Gastrocnemius medialis (tissue), 4 donors: ENCODE results near the gene PHIP. TPM values are rescaled to one million over a fixed set of nuclear protein-coding genes. Genes with fewer than 3 reads are reported as not detected.
A peak's percentile ranks its signal among the peaks of the same experiment; 100 is the strongest.
"Not testable (repeated sequence)": the region's sequence is repeated elsewhere in the genome, so short reads cannot be mapped to it uniquely, and the experiment has no call there.

Experiments used
- ATAC-seq, 2 donors: fragments of 150-250 bp; one replicate each; pipeline ENCODE4 v1.9.1; 2016
- DNase-seq, 2 donors: peaks; one replicate each; pipeline ENCODE4 v3.0.0-alpha.2; 2019
- H3K27ac ChIP-seq, 4 donors: fragments of 200-600 bp; sonication (generic); 1 replicate in 1 of 4; 2 replicates in 3 of 4; pipeline ENCODE4 v1.5.1; 2016 to 2018; ENCODE audit warnings: mild to moderate bottlenecking in 2 of 4, moderate library complexity in 1 of 4
- H3K27me3 ChIP-seq, 3 donors: fragments of 200-600 bp; sonication (generic) in 2 of 3; 1 replicate in 1 of 3; 2 replicates in 2 of 3; pipeline versions ENCODE4 v1.5.1 to v1.6.0; 2016 to 2019; ENCODE audit warnings: mild to moderate bottlenecking in 1 of 3, moderate library complexity in 1 of 3
- H3K36me3 ChIP-seq, 2 donors: fragments of 200-600 bp; sonication (generic) in 1 of 2; one replicate each; pipeline ENCODE4 v1.5.1; 2017 to 2018
- H3K4me1 ChIP-seq, 2 donors: fragments of 200-600 bp; sonication (generic) in 1 of 2; one replicate each; pipeline ENCODE4 v1.5.1; 2016 to 2017; ENCODE audit warnings: mild to moderate bottlenecking in 2 of 2
- H3K4me3 ChIP-seq, 4 donors: fragments of 200-600 bp; sonication (generic) in 3 of 4; 1 replicate in 1 of 4; 2 replicates in 3 of 4; pipeline ENCODE4 v1.5.1; 2016 to 2019; ENCODE audit warnings: mild to moderate bottlenecking in 2 of 4
- H3K9me3 ChIP-seq, 3 donors: fragments of 200-600 bp; sonication (generic) in 2 of 3; 1 replicate in 1 of 3; 2 replicates in 2 of 3; pipeline ENCODE4 v1.5.1; 2016 to 2019
- CTCF ChIP-seq, 5 experiments: fragments of 450-650 bp in 3 of 5; fragments of 200-600 bp in 2 of 5; sonication (generic) in 2 of 5; IDR thresholded peaks in 4 of 5; conservative IDR thresholded peaks in 1 of 5; 1 replicate in 4 of 5; 2 replicates in 1 of 5; pipeline ENCODE4 v1.5.1; 2016 to 2019; ENCODE audit warnings: antibody characterized with exemption in 5 of 5, mild to moderate bottlenecking in 3 of 5, moderate library complexity in 3 of 5
- POLR2A ChIP-seq, 2 donors: fragments of 450-650 bp; IDR thresholded peaks; one replicate each; pipeline ENCODE4 v1.6.1; 2017; ENCODE audit warnings: antibody characterized with exemption in 2 of 2, mild to moderate bottlenecking in 2 of 2, moderate library complexity in 2 of 2
- in situ Hi-C, 4 donors: fragments of 200-750 bp; cut with MboI; loops; one replicate each; pipeline versions ENCODE4 v1.15.0 to v1.8.0; 2017; ENCODE audit warnings: low sequenced_read_pairs in 4 of 4
- intact Hi-C: fragments of 100-400 bp; cut with DNase I; formaldehyde crosslinking; loops from one replicate; pipeline ENCODE4 v1.15.1; 2023; ENCODE audit warnings: low total_unique reads
- total RNA-seq, 4 donors: library from RNA; depleted of rRNA; stranded (reverse); fragments of >200 nt; gene quantifications; one replicate each; pipeline versions ENCODE4 v1.1.0 to v1.2.3, GENCODE V29; 2016

The PHIP gene
- total RNA-seq, 4 donors from 2014 or later = 10.9 to 25.1 (median 16.6) TPM

- intact Hi-C loops = no loop called here
- H3K27ac ChIP-seq = no peak overlapping the region
- no peaks in the 10 kb centered on the region for H3K4me1 ChIP-seq
- in situ Hi-C loops = no loop called here
- no peaks in the 10 kb centered on the region for H3K27me3 ChIP-seq
- no peaks in the 10 kb centered on the region for H3K36me3 ChIP-seq
- no peak overlapping the region for H3K4me3 ChIP-seq
- ATAC-seq (no peak), DNase-seq (no peak)
- no peaks in the 10 kb centered on the region for H3K9me3 ChIP-seq
- no peak for TF ChIP-seq CTCF (IDR thresholded peaks at IDR 0.05 in 4 of 5, conservative IDR thresholded peaks at IDR 0.05 in 1 of 5)
- TF ChIP-seq POLR2A (IDR thresholded peaks at IDR 0.05) = no peak
Measured at GRCh38 chr6:78925317-78925716, 152.7 kb downstream of the PHIP start.

DNA sequence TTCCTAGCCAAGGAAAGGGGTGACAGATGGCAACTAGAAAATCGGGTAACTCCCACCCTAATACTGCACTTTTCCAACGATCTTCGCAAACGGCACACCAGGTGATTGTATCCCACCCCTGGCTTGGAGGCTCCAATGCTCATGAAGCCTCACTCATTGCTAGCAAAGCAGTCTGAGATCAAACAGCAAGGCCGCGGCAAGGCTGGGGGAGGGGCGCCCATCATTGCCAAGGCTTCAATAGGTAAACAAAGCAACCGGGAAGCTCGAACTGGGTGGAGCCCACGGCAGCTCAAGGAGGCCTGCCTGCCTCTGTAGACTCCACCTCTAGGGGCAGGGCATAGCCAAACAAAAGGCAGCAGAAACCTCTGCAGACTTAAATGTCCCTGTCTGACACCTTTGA lies 156.9 kb downstream of the PHIP start:
- ATAC-seq, H3K9me3 ChIP-seq, intact Hi-C loops, DNase-seq, H3K27ac ChIP-seq, H3K27me3 ChIP-seq, in situ Hi-C loops, H3K4me1 ChIP-seq, H3K36me3 ChIP-seq, H3K4me3 ChIP-seq: not testable (repeated sequence)

DNA sequence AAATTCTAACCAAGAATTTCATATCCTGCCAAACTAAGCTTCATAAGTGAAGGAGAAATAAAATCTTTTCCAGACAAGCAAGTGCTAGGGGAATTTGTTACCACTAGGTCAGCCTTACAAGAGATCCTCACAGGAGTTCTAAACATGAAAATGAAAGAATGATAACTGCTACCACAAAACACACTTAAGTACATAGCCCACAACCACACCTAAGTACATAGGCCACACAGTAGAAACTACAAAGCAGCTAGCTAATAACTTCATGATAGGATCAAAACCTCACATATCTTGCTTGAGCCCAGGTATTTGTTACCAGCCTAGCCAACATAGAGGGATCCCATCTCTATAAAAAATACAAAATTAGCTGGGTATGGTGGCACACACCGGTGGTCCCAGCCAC lies 160.3 kb downstream of the PHIP start:
- Histone ChIP-seq H3K27ac (no peak overlapping the region), H3K4me1 (no peaks in the 10 kb centered on the region), H3K9me3 (no peaks in the 10 kb centered on the region), H3K4me3 (no peak overlapping the region), H3K27me3 (no peaks in the 10 kb centered on the region), H3K36me3 (no peaks in the 10 kb centered on the region)
- TF ChIP-seq POLR2A (IDR thresholded peaks at IDR 0.05) (no peak), CTCF (IDR thresholded peaks at IDR 0.05 in 4 of 5, conservative IDR thresholded peaks at IDR 0.05 in 1 of 5) (no peak)
- in situ Hi-C loops = no loop called here
- ATAC-seq (no peak), DNase-seq (no peak)
- intact Hi-C loops = no loop called here

DNA sequence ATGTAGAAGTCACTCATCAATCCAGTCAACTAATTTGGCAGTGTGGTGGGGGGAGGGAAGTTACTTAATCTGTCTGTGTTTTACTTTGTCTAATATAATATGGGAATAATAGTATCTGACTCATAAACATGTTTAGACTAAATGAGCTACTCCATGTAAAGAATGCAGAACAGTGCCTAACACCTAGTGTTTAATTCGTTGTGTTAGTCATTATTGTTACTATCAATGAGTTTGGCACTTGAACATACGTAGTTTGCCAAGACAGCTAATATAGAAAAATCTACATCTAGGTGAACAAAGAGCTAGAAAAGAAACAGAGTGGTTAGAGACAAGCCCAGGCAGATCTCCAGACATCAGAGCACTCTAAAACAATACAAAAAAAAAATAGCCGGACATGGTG lies 161.6 kb downstream of the PHIP start:
- no peaks in the 10 kb centered on the region for H3K27me3 ChIP-seq
- TF ChIP-seq POLR2A (IDR thresholded peaks at IDR 0.05) (no peak), CTCF (IDR thresholded peaks at IDR 0.05 in 4 of 5, conservative IDR thresholded peaks at IDR 0.05 in 1 of 5) (no peak)
- DNase-seq (no peak), ATAC-seq (no peak)
- no peaks in the 10 kb centered on the region for H3K9me3 ChIP-seq
- H3K4me3 ChIP-seq = no peak overlapping the region
- in situ Hi-C loops (no loop called here), intact Hi-C loops (no loop called here)
- H3K27ac ChIP-seq = no peak overlapping the region
- H3K4me1 ChIP-seq = no peaks in the 10 kb centered on the region
- H3K36me3 ChIP-seq = no peaks in the 10 kb centered on the region

DNA sequence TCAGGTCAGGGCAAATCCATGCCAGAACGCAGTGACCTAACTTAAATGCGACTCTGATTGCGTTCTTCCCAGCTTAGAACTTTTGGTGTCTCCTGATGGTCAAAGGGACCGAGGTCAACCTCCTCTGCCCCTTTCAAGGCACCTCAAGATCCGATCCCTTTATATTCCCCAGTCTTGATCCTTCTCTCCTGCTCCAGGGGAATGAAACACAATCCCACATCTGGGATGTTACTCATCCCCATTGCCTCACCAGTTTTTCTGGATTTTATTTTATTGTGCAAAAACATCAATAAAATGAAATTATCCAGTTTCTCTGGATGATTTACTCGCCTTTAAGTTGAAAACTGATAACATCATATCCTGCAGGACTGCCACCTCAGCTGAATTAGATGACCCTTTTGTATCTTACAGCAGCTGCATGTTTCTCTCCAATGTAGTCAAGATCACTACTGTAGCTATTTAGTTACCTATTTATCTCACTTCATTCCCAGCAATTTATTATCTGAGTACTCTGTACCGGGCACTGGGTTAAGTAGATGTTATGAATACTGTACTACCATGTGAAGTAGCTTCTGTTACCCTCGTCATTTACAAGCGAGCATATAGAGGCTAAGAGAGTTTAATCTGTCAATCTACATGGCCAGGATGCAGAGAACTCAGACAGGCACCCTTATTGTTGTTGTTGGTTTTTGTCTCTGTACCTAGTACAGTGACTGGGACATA lies 166.7 kb downstream of the PHIP start:
- no peak overlapping the region for H3K27ac ChIP-seq
- in situ Hi-C loops (no loop called here), intact Hi-C loops (no loop called here)
- no peak for ATAC-seq
- H3K36me3 ChIP-seq = no peaks in the 10 kb centered on the region
- H3K9me3 ChIP-seq = no peaks in the 10 kb centered on the region
- peak overlapping the region in 2 of 4 donors; percentile 43 to 50 for H3K4me3 ChIP-seq
- no peak for DNase-seq
- peaks cover 0 to 6% (median 0%) of the 10 kb centered on the region in 3 donors for H3K27me3 ChIP-seq
- TF ChIP-seq CTCF (IDR thresholded peaks at IDR 0.05 in 4 of 5, conservative IDR thresholded peaks at IDR 0.05 in 1 of 5) = no peak
- no peak for TF ChIP-seq POLR2A (IDR thresholded peaks at IDR 0.05)
- no peaks in the 10 kb centered on the region for H3K4me1 ChIP-seq
